Putamen (tissue), 1 donor: Measurements from ENCODE around the gene CADPS2.

Experiments
- DNase-seq: peaks from one replicate; pipeline ENCODE4 v3.0.0-alpha.2; 2016; ENCODE audit warnings: low spot score

Gene CADPS2

GRCh38 chr7:122448893-122449589 is 437.2 kb downstream of the CADPS2 start:
- no peak for DNase-seq

DNA sequence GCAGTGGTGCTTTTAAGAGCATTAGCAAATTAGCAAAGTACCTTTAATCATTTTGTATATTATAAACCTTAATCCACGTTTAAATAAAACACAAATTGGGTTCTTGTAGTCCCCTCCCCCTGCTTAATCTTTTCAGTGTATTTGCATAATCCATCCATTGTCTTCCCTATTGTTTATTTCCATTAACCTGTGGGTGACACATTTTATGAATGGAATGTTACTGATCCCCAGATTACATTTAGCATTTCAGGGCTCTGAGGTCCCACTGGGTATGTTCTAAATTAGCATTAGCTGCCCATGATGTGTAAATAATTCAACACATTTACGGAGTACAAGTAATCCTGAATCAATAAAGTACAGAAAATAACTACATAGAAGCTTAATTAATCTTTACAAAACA is 443.3 kb downstream of the CADPS2 start:
- no peak for DNase-seq

DNA sequence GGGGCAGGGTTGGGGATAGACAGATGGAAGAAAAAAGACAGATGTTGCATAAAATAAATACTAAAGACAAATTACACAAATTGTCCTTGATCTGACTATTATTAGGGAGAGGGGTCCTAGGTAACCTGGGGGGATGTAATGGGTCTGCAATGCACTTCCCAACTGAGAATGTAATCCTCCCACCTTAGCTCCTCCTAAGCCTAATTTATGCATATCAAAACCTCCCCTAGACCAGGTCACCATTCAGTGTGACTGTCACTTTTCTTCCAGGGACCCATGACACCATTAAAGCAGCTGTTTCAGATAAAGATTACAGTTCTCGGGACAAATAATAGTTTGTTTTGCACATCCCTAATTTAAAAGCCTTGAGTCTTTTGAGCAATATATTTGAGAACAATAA is 447.8 kb downstream of the CADPS2 start:
- no peak for DNase-seq

GRCh38 chr7:122438006-122438405 is 448.3 kb downstream of the CADPS2 start:
- DNase-seq, result peak; percentile 3

DNA sequence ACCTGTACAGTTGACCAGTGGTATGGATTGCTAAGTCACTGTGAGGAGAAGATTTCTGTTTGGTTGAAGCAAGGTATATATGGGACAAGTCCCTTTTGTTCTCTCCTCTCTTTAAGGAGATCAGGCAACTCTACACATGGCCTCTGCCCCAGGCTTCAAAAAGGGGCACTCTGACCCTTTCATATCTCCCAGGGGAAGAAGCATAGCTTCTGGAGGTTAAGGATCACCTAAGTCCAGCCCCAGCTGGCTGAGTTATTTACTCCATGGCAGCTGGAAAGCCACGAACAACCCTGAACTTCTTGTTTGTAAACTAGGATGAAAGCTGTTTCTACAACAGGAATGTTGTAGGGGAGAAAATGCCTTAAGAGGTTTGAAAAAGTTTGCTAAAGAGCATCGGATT is 452.5 kb downstream of the CADPS2 start:
- no peak for DNase-seq

GRCh38 chr7:122430710-122431109 is 455.6 kb downstream of the CADPS2 start:
- no peak for DNase-seq

DNA sequence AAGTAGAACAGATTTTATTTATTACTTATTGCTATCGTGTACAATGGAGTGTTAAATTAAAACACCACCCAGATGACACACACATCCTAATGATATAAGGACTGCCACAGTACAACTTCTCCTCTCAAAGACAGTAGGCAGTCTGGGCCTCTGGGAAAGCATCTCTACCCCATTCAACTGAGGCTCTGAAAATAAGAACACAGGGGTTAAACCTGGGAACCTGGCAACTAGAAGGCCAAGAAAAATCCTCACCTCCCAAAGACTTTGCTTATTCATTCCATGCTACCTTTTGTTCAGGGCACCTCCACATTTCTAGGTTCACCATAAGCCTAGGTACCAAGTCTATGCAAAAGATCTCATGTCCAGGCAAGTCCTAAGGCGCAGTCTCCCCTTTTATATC is 456.3 kb downstream of the CADPS2 start:
- no peak for DNase-seq

DNA sequence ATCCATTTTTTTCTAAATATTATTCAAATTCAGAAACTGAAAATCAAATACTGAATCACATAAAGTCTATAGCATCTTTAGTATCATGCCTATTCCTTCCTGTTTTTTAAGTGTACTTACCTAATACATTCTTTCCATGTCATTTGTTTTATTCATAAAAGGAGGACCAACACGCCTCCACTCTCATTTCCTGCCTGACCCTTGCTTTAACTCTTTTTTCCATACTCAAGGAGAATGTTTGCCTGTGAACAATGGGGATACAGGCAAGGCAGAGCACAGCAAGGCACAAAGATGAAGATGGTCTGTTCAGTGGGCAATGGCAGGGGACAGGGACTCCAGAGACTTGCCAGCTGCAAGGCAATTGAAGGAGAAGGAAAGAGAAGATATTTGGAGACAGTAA is 460.5 kb downstream of the CADPS2 start:
- DNase-seq, result no peak

- no peak for DNase-seq
Observed at GRCh38 chr7:122423591-122423990, 462.7 kb downstream of the CADPS2 start.

- DNase-seq, result peak; percentile 5
Observed at GRCh38 chr7:122416336-122416735, 469.9 kb downstream of the CADPS2 start.

DNA sequence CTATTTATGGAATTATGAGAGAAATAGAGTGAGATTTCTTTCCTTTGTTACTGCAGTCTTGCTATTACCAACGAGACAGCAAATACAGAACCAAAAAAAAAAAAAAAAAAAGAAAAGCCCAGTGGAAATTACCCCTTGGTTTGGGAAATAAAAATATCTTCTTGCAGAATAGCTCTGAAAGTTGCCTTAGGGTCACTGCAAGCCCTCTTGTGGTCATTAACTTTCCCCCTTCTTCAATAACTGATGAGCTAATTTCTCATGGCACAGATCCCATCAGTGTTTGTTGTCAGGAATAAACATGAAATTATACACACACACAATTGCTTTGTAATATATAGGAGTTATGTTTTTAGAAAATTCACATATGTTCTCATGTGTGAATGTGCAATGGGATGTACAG is 470.8 kb downstream of the CADPS2 start:
- DNase-seq, result no peak

DNA sequence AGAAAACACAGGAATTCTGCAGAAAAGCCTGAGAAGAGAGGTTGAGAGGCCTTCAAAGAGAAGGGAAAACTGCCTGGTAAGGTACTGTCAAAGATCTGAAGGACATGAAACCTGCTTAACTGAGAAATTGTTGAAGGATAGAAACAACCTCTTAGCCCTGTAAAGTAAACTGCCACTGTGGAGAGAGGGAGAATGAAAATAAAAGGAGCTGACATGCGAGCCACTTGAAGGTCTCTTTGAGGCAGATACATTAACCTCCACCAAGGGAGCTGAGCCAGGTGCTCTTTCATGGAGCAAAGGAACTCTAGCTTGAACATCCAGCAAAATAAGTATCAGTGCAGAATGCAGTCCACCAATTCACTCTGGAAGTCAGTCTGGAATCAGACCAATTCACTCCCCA is 472.9 kb downstream of the CADPS2 start:
- no peak for DNase-seq

GRCh38 chr7:122412883-122413282 is 473.4 kb downstream of the CADPS2 start:
- no peak for DNase-seq

GRCh38 chr7:122412441-122412840 is 473.8 kb downstream of the CADPS2 start:
- no peak for DNase-seq

GRCh38 chr7:122407195-122407594 is 479.1 kb downstream of the CADPS2 start:
- no peak for DNase-seq

GRCh38 chr7:122403113-122403512 is 483.1 kb downstream of the CADPS2 start:
- DNase-seq, result no peak

DNA sequence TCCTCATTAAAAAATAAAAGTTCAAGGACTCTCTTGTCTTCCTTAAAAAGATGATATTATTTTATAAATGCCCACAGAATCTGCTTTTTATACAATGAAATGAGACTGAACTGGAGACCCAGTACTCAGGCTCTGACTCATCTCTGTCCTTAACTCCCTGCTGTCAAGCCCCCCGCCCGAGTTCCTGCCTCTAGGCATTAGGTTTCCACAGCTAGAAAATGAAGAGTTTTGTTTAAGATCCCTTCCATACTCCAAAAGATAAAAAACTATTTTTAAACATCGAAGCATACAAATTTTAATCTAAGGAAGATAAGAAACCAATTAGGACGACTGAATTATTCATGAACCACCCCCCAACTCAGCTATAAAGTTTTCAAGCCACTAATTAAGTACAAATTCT is 484.0 kb downstream of the CADPS2 start:
- no peak for DNase-seq

DNA sequence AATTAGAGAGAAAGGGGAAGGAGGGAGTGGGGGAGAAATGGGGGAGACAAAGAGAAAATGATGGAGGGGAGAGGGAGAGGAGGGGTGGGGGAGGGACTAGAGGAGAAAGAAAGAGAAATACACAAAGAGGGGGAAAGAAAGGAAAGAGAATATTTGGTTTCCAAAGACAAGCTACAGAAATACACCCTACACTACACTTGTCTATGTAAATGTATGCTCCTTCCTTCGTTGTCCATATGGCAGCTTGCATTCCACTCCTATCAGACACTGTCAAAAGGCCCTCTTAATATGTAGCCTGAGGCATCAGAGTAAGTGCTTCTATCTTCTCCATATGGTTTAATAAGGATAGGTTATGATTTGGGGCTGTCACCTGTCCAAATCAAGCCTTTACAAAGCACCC is 488.9 kb downstream of the CADPS2 start:
- no peak for DNase-seq

DNA sequence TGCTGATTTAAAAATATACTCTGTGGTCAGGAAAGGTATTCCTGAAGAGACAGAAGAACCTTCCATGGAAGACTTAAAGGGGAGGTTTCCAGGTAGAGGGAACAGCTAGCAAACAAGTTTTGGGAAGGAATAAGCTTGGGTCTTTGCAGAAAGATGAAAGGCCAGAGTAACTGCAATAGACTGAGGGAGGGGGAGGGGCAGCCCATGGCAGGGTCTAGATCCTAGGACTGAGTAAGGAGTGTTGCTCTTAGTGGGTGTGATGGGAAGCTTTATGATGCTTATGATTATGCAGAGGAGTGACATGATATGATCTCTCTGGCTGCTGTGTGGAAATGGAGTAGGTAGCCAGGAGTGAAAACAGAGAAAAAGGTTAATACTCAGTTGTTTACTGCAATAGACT is 491.7 kb downstream of the CADPS2 start:
- DNase-seq, result no peak

GRCh38 chr7:122384528-122384927 is 501.7 kb downstream of the CADPS2 start:
- DNase-seq, result no peak

DNA sequence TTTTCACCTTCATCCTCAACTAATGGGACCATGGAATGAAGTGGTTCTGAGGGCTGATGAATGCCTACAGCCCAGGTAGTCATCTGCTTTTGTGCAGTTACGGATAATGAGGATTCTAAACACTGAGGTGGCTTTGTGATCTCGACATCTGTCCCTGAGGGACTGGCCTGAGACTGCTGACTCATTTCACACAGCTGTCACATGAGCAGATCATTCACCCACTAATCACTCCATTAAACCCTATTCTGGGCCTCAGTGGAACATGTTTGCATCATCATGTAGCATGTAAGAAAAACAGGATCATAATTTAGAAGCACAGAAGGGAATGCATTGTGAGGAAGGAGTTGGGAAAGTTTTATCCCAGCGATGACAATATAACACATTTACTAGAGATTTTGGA is 502.3 kb downstream of the CADPS2 start:
- DNase-seq, result no peak

DNA sequence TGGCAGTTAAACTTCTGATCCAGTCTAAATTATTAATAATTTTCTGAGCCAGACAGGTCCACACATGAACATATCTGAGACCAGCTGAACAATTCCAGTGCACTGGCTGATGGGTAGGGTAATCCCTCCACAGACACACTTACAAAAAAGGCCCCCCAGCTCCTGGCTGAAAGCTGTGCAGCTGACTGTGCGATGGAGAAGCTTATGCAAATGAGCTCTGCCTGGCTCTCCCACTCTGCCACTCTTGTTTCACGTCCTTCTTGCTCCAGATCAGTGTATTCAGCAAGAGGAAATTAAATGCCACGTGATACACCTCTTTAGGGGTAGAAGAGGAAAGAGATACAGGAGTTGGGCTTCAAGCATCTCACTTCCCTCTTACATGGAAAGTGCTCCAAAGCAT is 505.3 kb downstream of the CADPS2 start:
- no peak for DNase-seq

DNA sequence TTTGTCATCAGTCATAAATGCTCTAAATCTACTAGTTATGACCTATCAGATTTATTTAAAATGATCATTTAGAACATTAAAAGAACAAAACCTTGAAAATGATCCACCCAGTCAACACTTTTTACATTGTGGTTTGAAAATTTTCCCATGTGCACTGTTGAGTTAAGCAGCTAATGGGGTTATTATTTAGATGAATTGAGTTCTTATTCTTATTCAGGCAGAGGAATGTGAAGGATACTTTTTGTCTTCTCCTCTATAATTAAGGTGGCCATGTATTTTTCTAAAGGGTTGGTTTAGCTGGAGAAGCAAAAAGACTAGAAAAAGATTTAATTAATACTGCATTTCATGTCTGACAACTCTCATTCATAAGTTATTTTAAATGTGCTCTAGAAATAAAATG is 506.8 kb downstream of the CADPS2 start:
- no peak for DNase-seq

- no peak for DNase-seq
Observed at GRCh38 chr7:122369756-122370155, 516.5 kb downstream of the CADPS2 start.
